Chondrocyte (in vitro differentiated cells): ENCODE measurements around the gene DRICH1. TPM values are rescaled to one million over a fixed set of nuclear protein-coding genes. Genes with fewer than 3 reads are reported as not detected.

ENCODE experiments used
- DNase-seq: peaks from one replicate; pipeline ENCODE4 v3.0.0; 2021; ENCODE audit warnings: mixed read lengths, low spot score
- H3K27ac Mint-ChIP-seq: one replicate; pipeline ENCODE4 v1.8.0; 2021; ENCODE audit warnings: mild to moderate bottlenecking, moderate library complexity, mixed read lengths; ENCODE audit not compliant: unreplicated experiment
- H3K27me3 Mint-ChIP-seq: 2 replicates; pipeline ENCODE4 v1.8.0; 2021; ENCODE audit warnings: low read depth, mixed read lengths
- H3K36me3 Mint-ChIP-seq: 2 replicates; pipeline ENCODE4 v1.8.0; 2021; ENCODE audit warnings: low read depth, mixed read lengths
- H3K4me1 Mint-ChIP-seq: 2 replicates; pipeline ENCODE4 v1.8.0; 2021; ENCODE audit warnings: low read depth, mild to moderate bottlenecking, mixed read lengths
- H3K4me3 Mint-ChIP-seq: one replicate; pipeline ENCODE4 v1.8.0; 2021; ENCODE audit warnings: mild to moderate bottlenecking, moderate library complexity, mixed read lengths; ENCODE audit not compliant: unreplicated experiment
- H3K9me3 Mint-ChIP-seq: 2 replicates; pipeline ENCODE4 v1.8.0; 2021; ENCODE audit warnings: low read depth, mixed read lengths
- CTCF ChIP-seq: fragments of 200-600 bp; sonication (generic); IDR thresholded peaks from 2 replicates; pipeline ENCODE4 v1.5.0; 2021; ENCODE audit warnings: antibody characterized with exemption, mild to moderate bottlenecking, moderate library complexity
- total RNA-seq: library from RNA; stranded (reverse); gene quantifications from 3 replicates; pipeline ENCODE4 v1.2.1, GENCODE V29; 2021

The DRICH1 gene
- total RNA-seq, 1 donor from 2014 or later = not detected

GRCh38 chr22:23591846-23592245 lies 40.3 kb downstream of the DRICH1 start:
- peaks cover 1% of the 10 kb centered on the region for H3K36me3 Mint-ChIP-seq
- no peaks in the 10 kb centered on the region for H3K4me1 Mint-ChIP-seq
- no peak overlapping the region for H3K4me3 Mint-ChIP-seq
- peak; percentile 39 for DNase-seq
- peaks cover 16% of the 10 kb centered on the region for H3K27me3 Mint-ChIP-seq
- H3K27ac Mint-ChIP-seq = no peak overlapping the region
- no peak for TF ChIP-seq CTCF
- peaks cover 3% of the 10 kb centered on the region for H3K9me3 Mint-ChIP-seq

GRCh38 chr22:23591201-23591791 lies 40.8 kb downstream of the DRICH1 start:
- Mint-ChIP-seq H3K27ac (no peak overlapping the region), H3K4me3 (no peak overlapping the region), H3K4me1 (no peaks in the 10 kb centered on the region), H3K36me3 (peaks cover 1% of the 10 kb centered on the region), H3K9me3 (peaks cover 3% of the 10 kb centered on the region), H3K27me3 (peaks cover 12% of the 10 kb centered on the region)
- DNase-seq = peak; percentile 53
- peak; percentile 94 for TF ChIP-seq CTCF

- Mint-ChIP-seq H3K9me3 (no peaks in the 10 kb centered on the region), H3K27me3 (peaks cover 18% of the 10 kb centered on the region), H3K4me1 (no peaks in the 10 kb centered on the region), H3K27ac (no peak overlapping the region), H3K36me3 (no peaks in the 10 kb centered on the region), H3K4me3 (no peak overlapping the region)
- TF ChIP-seq CTCF = no peak
- no peak for DNase-seq
Measured at GRCh38 chr22:23583836-23584235, 48.3 kb downstream of the DRICH1 start.

- no peak overlapping the region for H3K4me3 Mint-ChIP-seq
- no peak for TF ChIP-seq CTCF
- DNase-seq = no peak
- H3K36me3 Mint-ChIP-seq = no peaks in the 10 kb centered on the region
- no peaks in the 10 kb centered on the region for H3K4me1 Mint-ChIP-seq
- H3K27ac Mint-ChIP-seq = no peak overlapping the region
- H3K9me3 Mint-ChIP-seq = no peaks in the 10 kb centered on the region
- H3K27me3 Mint-ChIP-seq = peaks cover 18% of the 10 kb centered on the region
Measured at GRCh38 chr22:23583153-23583552, 49.0 kb downstream of the DRICH1 start.

GRCh38 chr22:23581260-23581650 lies 50.9 kb downstream of the DRICH1 start:
- H3K4me1 Mint-ChIP-seq = no peaks in the 10 kb centered on the region
- DNase-seq = no peak
- no peak for TF ChIP-seq CTCF
- no peak overlapping the region for H3K4me3 Mint-ChIP-seq
- no peaks in the 10 kb centered on the region for H3K9me3 Mint-ChIP-seq
- no peaks in the 10 kb centered on the region for H3K36me3 Mint-ChIP-seq
- H3K27ac Mint-ChIP-seq = no peak overlapping the region
- H3K27me3 Mint-ChIP-seq = peaks cover 15% of the 10 kb centered on the region
